PC-9 (cell line): Measurements from ENCODE around the gene CKS1B. TPM values are rescaled to one million over a fixed set of nuclear protein-coding genes. Genes with fewer than 3 reads are reported as not detected.

ENCODE experiments used
- BruUV-seq: library from RNA; stranded (reverse); fragments of 400-500 nt; replicated peaks from 2 replicates; lab custom pipeline; 2021; lab: Mats Ljungman, UMichigan
- CTCF ChIA-PET: fragments of 300-600 bp; sonication (Branson Sonifier 250); formaldehyde crosslinking; loops from one replicate; lab custom pipeline; 2022; ENCODE audit warnings: antibody characterized with exemption; lab: Charles Lee
- POLR2A ChIA-PET: fragments of 300-600 bp; sonication (Branson Sonifier 250); formaldehyde crosslinking; loops from one replicate; lab custom pipeline; 2022; ENCODE audit warnings: antibody characterized with exemption; ENCODE audit not compliant: unreplicated experiment; lab: Charles Lee
- DNase-seq, 2 experiments: peaks; one replicate each; pipeline versions ENCODE4 v3.0.0 to v3.0.0-alpha.2; 2015 to 2022; ENCODE audit warnings: mixed read lengths in 1 of 2
- H2AFZ ChIP-seq: fragments of 200-600 bp; sonication (generic); 2 replicates; pipeline ENCODE4 v1.8.1; 2017; ENCODE audit warnings: antibody characterized with exemption
- H3F3A ChIP-seq: fragments of 200-600 bp; sonication (generic); 2 replicates; pipeline ENCODE4 v1.8.1; 2017; ENCODE audit warnings: antibody characterized with exemption, mild to moderate bottlenecking, low read depth; ENCODE audit not compliant: insufficient read depth
- H3K27ac ChIP-seq: fragments of 200-600 bp; sonication (generic); 2 replicates; pipeline ENCODE4 v1.6.1; 2016; ENCODE audit warnings: mixed run types
- H3K27me3 ChIP-seq: fragments of 200-600 bp; sonication (generic); 2 replicates; pipeline ENCODE4 v1.6.1; 2016; ENCODE audit warnings: low read depth, mixed run types; ENCODE audit not compliant: insufficient read depth
- H3K36me3 ChIP-seq: fragments of 200-600 bp; sonication (generic); 2 replicates; pipeline ENCODE4 v1.6.1; 2016; ENCODE audit warnings: low read depth, mixed run types
- H3K4me1 ChIP-seq: fragments of 200-600 bp; sonication (generic); replicated peaks from 2 replicates; pipeline ENCODE4 v1.6.1; 2016; ENCODE audit warnings: mixed run types; ENCODE audit not compliant: insufficient read depth
- H3K4me2 ChIP-seq: fragments of 200-600 bp; sonication (generic); 2 replicates; pipeline ENCODE4 v1.6.1; 2017; ENCODE audit warnings: mixed run types
- H3K4me3 ChIP-seq: fragments of 200-600 bp; sonication (generic); 2 replicates; pipeline ENCODE4 v1.6.1; 2016; ENCODE audit warnings: mixed run types
- H3K79me2 ChIP-seq: fragments of 200-600 bp; sonication (generic); 2 replicates; pipeline ENCODE4 v1.6.1; 2017; ENCODE audit warnings: low read depth, mixed run types
- H3K9me2 ChIP-seq: fragments of 200-600 bp; sonication (generic); 2 replicates; pipeline ENCODE4 v1.8.1; 2017; ENCODE audit warnings: mild to moderate bottlenecking; ENCODE audit not compliant: insufficient read depth
- H3K9me3 ChIP-seq: fragments of 200-600 bp; sonication (generic); 2 replicates; pipeline ENCODE4 v1.8.1; 2016; ENCODE audit warnings: low read depth; ENCODE audit not compliant: insufficient read depth
- H4K20me1 ChIP-seq: fragments of 200-600 bp; sonication (generic); 2 replicates; pipeline ENCODE4 v1.8.1; 2017; ENCODE audit not compliant: insufficient read depth
- CTCF ChIP-seq: fragments of 200-600 bp; sonication (generic); conservative IDR thresholded peaks from 2 replicates; pipeline ENCODE4 v1.6.1; 2017; ENCODE audit warnings: mixed run types, antibody characterized with exemption, mild to moderate bottlenecking, moderate library complexity
- EZH2 ChIP-seq: fragments of 200-600 bp; sonication (generic); IDR thresholded peaks from 2 replicates; pipeline ENCODE4 v1.8.0; 2017; ENCODE audit warnings: antibody characterized with exemption, low read depth
- intact Hi-C: fragments of 100-400 bp; cut with micrococcal nuclease; formaldehyde crosslinking; loops from one replicate; pipeline ENCODE4 v1.10.0; 2022; ENCODE audit not compliant: unreplicated experiment
- total RNA-seq: library from RNA; stranded (reverse); gene quantifications from 2 replicates; pipeline ENCODE4 v1.2.3, GENCODE V29; 2021

The CKS1B gene
- total RNA-seq, 1 experiment from 2014 or later: 236 TPM

- H3K79me2 ChIP-seq: peaks cover 5% of the 10 kb centered on the region; the same call in 1 of the 2 replicates
- H2AFZ ChIP-seq: peak within 1 kb of the TSS; percentile 95
- peak within 1 kb of the TSS; percentile 93 for H3K27ac ChIP-seq
- no peaks in the 10 kb centered on the region for H3K9me2 ChIP-seq
- H3F3A ChIP-seq: peaks cover 32% of the 10 kb centered on the region; the same call in 1 of the 2 replicates
- ChIA-PET CTCF (no interaction called here), POLR2A (interaction anchor here (0.6 to 0.7 kb wide), 8 partner anchors 34 to 1014 kb away, joined by 3 to 26 read pairs (median 6); partner anchors contain the start of gene SHC1)
- TF ChIP-seq EZH2 (no peak), CTCF (peak; percentile 42; the same call in 1 of the 2 replicates)
- H3K9me3 ChIP-seq: no peaks in the 10 kb centered on the region
- peak within 1 kb of the TSS; percentile 62 for H3K4me3 ChIP-seq
- H3K4me1 ChIP-seq: peaks cover 50% of the 10 kb centered on the region
- intact Hi-C loops: loop anchor here (1.0 to 5.0 kb wide), 5 partner anchors 36 to 378 kb away; partner anchors contain the start of gene UBE2Q1
- peak within 1 kb of the TSS; percentile 82 for H3K4me2 ChIP-seq
- BruUV-seq: no TSS peak
- H3K27me3 ChIP-seq: no peaks in the 10 kb centered on the region
- H3K36me3 ChIP-seq: no peaks in the 10 kb centered on the region
- H4K20me1 ChIP-seq: no peaks in the 10 kb centered on the region
- peak; percentile 87 to 95 for DNase-seq
Observed at GRCh38 chr1:154936555-154937084, 37.9 kb upstream of the CKS1B start, which contains the start of gene PMVK. PMVK (minus strand) TSS chr1:154936719; CDS start chr1:154936685, 34 bp downstream.

- peak overlapping the region; percentile 93 for H3K27ac ChIP-seq
- peak; percentile 26; the same call in 1 of the 2 replicates for TF ChIP-seq CTCF
- no peak for TF ChIP-seq EZH2
- H3K4me2 ChIP-seq: peak overlapping the region; percentile 82
- H3K4me1 ChIP-seq: peaks cover 50% of the 10 kb centered on the region
- peaks cover 5% of the 10 kb centered on the region; the same call in 1 of the 2 replicates for H3K79me2 ChIP-seq
- no peaks in the 10 kb centered on the region for H3K27me3 ChIP-seq
- TSS peak; percentile 98 for BruUV-seq
- H3F3A ChIP-seq: peaks cover 26% of the 10 kb centered on the region; the same call in 1 of the 2 replicates
- peak overlapping the region; percentile 95 for H2AFZ ChIP-seq
- peak overlapping the region; percentile 62 for H3K4me3 ChIP-seq
- no peaks in the 10 kb centered on the region for H4K20me1 ChIP-seq
- ChIA-PET CTCF (no interaction called here), POLR2A (interaction anchor here (0.6 to 0.7 kb wide), 3 partner anchors 19 to 147 kb away, joined by 4 to 7 read pairs (median 5); partner anchors contain the start of gene SHC1)
- DNase-seq: peak; percentile 87
- intact Hi-C loops: loop anchor here (1.0 to 5.0 kb wide), 5 partner anchors 35 to 379 kb away; partner anchors contain the start of gene UBE2Q1
- H3K36me3 ChIP-seq: no peaks in the 10 kb centered on the region
- H3K9me3 ChIP-seq: no peaks in the 10 kb centered on the region
- no peaks in the 10 kb centered on the region for H3K9me2 ChIP-seq
Observed at GRCh38 chr1:154937085-154937987, 37.1 kb upstream of the CKS1B start.

DNA sequence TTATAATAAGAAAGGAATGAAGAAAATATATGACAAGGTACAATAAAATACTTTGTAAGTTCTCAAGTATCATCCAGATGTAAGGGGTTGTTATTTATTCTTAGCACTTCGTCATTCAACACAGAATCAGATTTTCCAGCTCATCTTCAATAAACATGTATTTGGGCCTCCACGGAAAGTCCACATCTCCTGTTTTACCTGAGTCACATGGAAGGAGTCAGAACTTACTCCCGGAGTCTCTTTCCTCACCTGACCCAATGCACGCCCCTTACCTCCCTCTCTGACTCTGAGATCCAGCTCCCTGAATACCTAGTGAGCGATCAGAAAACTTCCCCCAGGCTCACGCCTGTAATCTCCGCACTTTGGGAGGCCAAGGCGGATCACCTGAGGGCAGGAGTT is 36.5 kb upstream of the CKS1B start:
- intact Hi-C loops: loop anchor here (1.0 to 5.0 kb wide), 5 partner anchors 34 to 379 kb away; partner anchors contain the start of gene UBE2Q1
- CTCF ChIA-PET: interaction anchor here (0.6 kb wide), 1 partner anchor 122 kb away, joined by 3 read pairs; no protein-coding TSS in a partner anchor
- no peak for DNase-seq
- no peaks in the 10 kb centered on the region for H4K20me1 ChIP-seq
- no peaks in the 10 kb centered on the region for H3K9me2 ChIP-seq
- H3K4me3 ChIP-seq: peak overlapping the region; percentile 62
- peaks cover 5% of the 10 kb centered on the region; the same call in 1 of the 2 replicates for H3K79me2 ChIP-seq
- peaks cover 19% of the 10 kb centered on the region; the same call in 1 of the 2 replicates for H3F3A ChIP-seq
- no peaks in the 10 kb centered on the region for H3K36me3 ChIP-seq
- no peaks in the 10 kb centered on the region for H3K27me3 ChIP-seq
- TF ChIP-seq EZH2 (no peak), CTCF (no peak)
- POLR2A ChIA-PET: interaction anchor here (0.6 kb wide), 1 partner anchor 18 kb away, joined by 4 read pairs; no protein-coding TSS in a partner anchor
- peak overlapping the region; percentile 93 for H3K27ac ChIP-seq
- peak overlapping the region; percentile 82 for H3K4me2 ChIP-seq
- no peaks in the 10 kb centered on the region for H3K9me3 ChIP-seq
- H3K4me1 ChIP-seq: peaks cover 46% of the 10 kb centered on the region
- peak overlapping the region; percentile 95 for H2AFZ ChIP-seq
- no TSS peak for BruUV-seq
